H9 (cell line): ENCODE results near the gene ABI3. TPM values are rescaled to one million over a fixed set of nuclear protein-coding genes. Genes with fewer than 3 reads are reported as not detected.

ENCODE experiments used
- DNase-seq: peaks from one replicate; pipeline ENCODE4 v3.0.0-alpha.2; 2017
- H2AFZ ChIP-seq: one replicate; pipeline ENCODE4 v1.6.1; 2013; ENCODE audit warnings: mild to moderate bottlenecking, low read length, control low read depth, moderate library complexity
- H2AK5ac ChIP-seq: 2 replicates; pipeline ENCODE4 v1.6.1; 2013; ENCODE audit warnings: low read length, control low read depth, mixed read lengths; ENCODE audit not compliant: insufficient read length
- H2BK120ac ChIP-seq: one replicate; pipeline ENCODE4 v1.6.1; 2013; ENCODE audit warnings: low read depth, mild to moderate bottlenecking, low read length, control low read depth, inconsistent platforms; ENCODE audit not compliant: poor library complexity, severe bottlenecking
- H2BK12ac ChIP-seq: 2 replicates; pipeline ENCODE4 v1.6.1; 2013; ENCODE audit warnings: low read length, control low read depth, mixed read lengths, low read depth; ENCODE audit not compliant: insufficient read length
- H2BK15ac ChIP-seq: 2 replicates; pipeline ENCODE4 v1.6.1; 2013; ENCODE audit warnings: low read depth, low read length, control low read depth
- H2BK20ac ChIP-seq: one replicate; pipeline ENCODE4 v1.6.1; 2013; ENCODE audit warnings: low read depth, mild to moderate bottlenecking, low read length, control low read depth, inconsistent platforms; ENCODE audit not compliant: poor library complexity, severe bottlenecking
- H2BK5ac ChIP-seq: 2 replicates; pipeline ENCODE4 v1.6.1; 2013; ENCODE audit warnings: low read length, control low read depth, mixed read lengths; ENCODE audit not compliant: insufficient read length
- H3K14ac ChIP-seq: 2 replicates; pipeline ENCODE4 v1.6.1; 2013; ENCODE audit warnings: low read length, control low read depth; ENCODE audit not compliant: insufficient read depth
- H3K18ac ChIP-seq: 2 replicates; pipeline ENCODE4 v1.6.1; 2013; ENCODE audit warnings: low read depth, mild to moderate bottlenecking, mixed read lengths, low read length, control low read depth; ENCODE audit not compliant: insufficient read length
- H3K23ac ChIP-seq: 2 replicates; pipeline ENCODE4 v1.6.1; 2013; ENCODE audit warnings: low read length, control low read depth, mixed read lengths, low read depth; ENCODE audit not compliant: insufficient read length
- H3K23me2 ChIP-seq: 2 replicates; pipeline ENCODE4 v1.6.1; 2013; ENCODE audit warnings: low read depth, mild to moderate bottlenecking, mixed read lengths, low read length, control low read depth; ENCODE audit not compliant: insufficient read length, poor library complexity, severe bottlenecking
- H3K27ac ChIP-seq: 2 replicates; pipeline ENCODE4 v1.5.1; 2013; ENCODE audit warnings: low read length, control low read depth, mixed read lengths, low read depth; ENCODE audit not compliant: insufficient read length
- H3K27me3 ChIP-seq: 2 replicates; pipeline ENCODE4 v1.6.1; 2013; ENCODE audit warnings: low read length, control low read depth, inconsistent platforms; ENCODE audit not compliant: insufficient read depth
- H3K4ac ChIP-seq: 2 replicates; pipeline ENCODE4 v1.6.1; 2013; ENCODE audit warnings: low read depth, mild to moderate bottlenecking, control low read depth, inconsistent platforms, low read length, moderate library complexity
- H3K4me1 ChIP-seq: 2 replicates; pipeline ENCODE4 v1.6.1; 2013; ENCODE audit warnings: low read length, control low read depth, inconsistent platforms; ENCODE audit not compliant: insufficient read depth
- H3K4me2 ChIP-seq: 2 replicates; pipeline ENCODE4 v1.6.1; 2013; ENCODE audit warnings: low read length, control low read depth, mixed read lengths; ENCODE audit not compliant: insufficient read length, insufficient read depth
- H3K56ac ChIP-seq: 2 replicates; pipeline ENCODE4 v1.6.1; 2013; ENCODE audit warnings: low read depth, mild to moderate bottlenecking, mixed read lengths, low read length, control low read depth; ENCODE audit not compliant: insufficient read length
- H3K79me1 ChIP-seq: 2 replicates; pipeline ENCODE4 v1.6.1; 2013; ENCODE audit warnings: low read depth, mild to moderate bottlenecking, moderate library complexity, low read length, control low read depth, inconsistent platforms; ENCODE audit not compliant: insufficient read depth, poor library complexity, severe bottlenecking
- H3K79me2 ChIP-seq: 2 replicates; pipeline ENCODE4 v1.6.1; 2013; ENCODE audit warnings: low read length, control low read depth, inconsistent platforms; ENCODE audit not compliant: insufficient read depth
- H3K9ac ChIP-seq: 2 replicates; pipeline ENCODE4 v1.6.1; 2013; ENCODE audit warnings: low read length, control low read depth, mixed read lengths; ENCODE audit not compliant: insufficient read length; ENCODE audit errors: extremely low read depth
- H3K9me3 ChIP-seq: one replicate; pipeline ENCODE4 v1.6.1; 2013; ENCODE audit warnings: low read depth, low read length, inconsistent platforms; ENCODE audit not compliant: control insufficient read depth
- H3T11ph ChIP-seq: one replicate; pipeline ENCODE4 v1.6.1; 2013; ENCODE audit warnings: mild to moderate bottlenecking, low read length, control low read depth, inconsistent platforms
- H4K20me1 ChIP-seq: one replicate; pipeline ENCODE4 v1.6.1; 2013; ENCODE audit not compliant: control insufficient read depth, insufficient read length, insufficient read depth
- H4K5ac ChIP-seq: 2 replicates; pipeline ENCODE4 v1.6.1; 2013; ENCODE audit warnings: low read depth, mild to moderate bottlenecking, mixed read lengths, low read length, control low read depth; ENCODE audit not compliant: insufficient read length
- H4K8ac ChIP-seq: replicated peaks from 2 replicates; pipeline ENCODE4 v1.6.1; 2013; ENCODE audit warnings: low read length, control low read depth, mixed read lengths, low read depth; ENCODE audit not compliant: insufficient read length
- H4K91ac ChIP-seq: 2 replicates; pipeline ENCODE4 v1.6.1; 2013; ENCODE audit warnings: low read depth, mild to moderate bottlenecking, moderate library complexity, mixed read lengths, low read length, control low read depth; ENCODE audit not compliant: insufficient read length
- H3K27ac Mint-ChIP-seq, 3 experiments: 2 replicates in 2 of 3; 3 replicates in 1 of 3; pipeline ENCODE4 v1.8.0; 2020 to 2021; ENCODE audit warnings: mixed read lengths in 3 of 3, mild to moderate bottlenecking in 1 of 3, moderate library complexity in 1 of 3
- H3K27me3 Mint-ChIP-seq: 2 replicates; pipeline ENCODE4 v1.8.0; 2021; ENCODE audit warnings: low read depth, mild to moderate bottlenecking, moderate library complexity, mixed read lengths
- H3K36me3 Mint-ChIP-seq, 3 experiments: 2 replicates in 2 of 3; 3 replicates in 1 of 3; pipeline ENCODE4 v1.8.0; 2020 to 2021; ENCODE audit warnings: low read depth in 3 of 3, mixed read lengths in 3 of 3; ENCODE audit not compliant: insufficient read depth in 1 of 3
- H3K4me1 Mint-ChIP-seq, 2 experiments: 2 replicates each; pipeline ENCODE4 v1.8.0; 2020; ENCODE audit warnings: mixed read lengths in 2 of 2
- H3K4me3 Mint-ChIP-seq, 2 experiments: 2 replicates in 1 of 2; 3 replicates in 1 of 2; pipeline ENCODE4 v1.8.0; 2020 to 2021; ENCODE audit warnings: mild to moderate bottlenecking in 2 of 2, mixed read lengths in 2 of 2, moderate library complexity in 1 of 2
- H3K9me3 Mint-ChIP-seq, 2 experiments: 2 replicates in 1 of 2; 3 replicates in 1 of 2; pipeline ENCODE4 v1.8.0; 2020; ENCODE audit warnings: mild to moderate bottlenecking in 2 of 2, mixed read lengths in 2 of 2, moderate library complexity in 1 of 2
- WGBS: extraction: QIAGEN DNeasy Blood & Tissue Kit; methylation state at CpG from one replicate; pipeline ENCODE4 v1.1.7; 2013; ENCODE audit warnings: missing lambda C conversion rate, low lambda C conversion rate, mixed read lengths; ENCODE audit not compliant: insufficient read length; ENCODE audit errors: extremely low coverage; 5-methylcytosine and 5-hydroxymethylcytosine counted together
- total RNA-seq: library from RNA; stranded (reverse); gene quantifications from 2 replicates; pipeline ENCODE4 v1.2.1, GENCODE V29; 2021
- TF ChIP-seq, protein P1 (sequence below): fragments of 200-600 bp; sonication (generic); conservative IDR thresholded peaks from 3 replicates; pipeline ENCODE4 v1.8.0; 2021; ENCODE audit warnings: antibody characterized with exemption, mild to moderate bottlenecking

The ABI3 gene
- total RNA-seq, 1 experiment from 2014 or later: 2.1 TPM

DNA sequence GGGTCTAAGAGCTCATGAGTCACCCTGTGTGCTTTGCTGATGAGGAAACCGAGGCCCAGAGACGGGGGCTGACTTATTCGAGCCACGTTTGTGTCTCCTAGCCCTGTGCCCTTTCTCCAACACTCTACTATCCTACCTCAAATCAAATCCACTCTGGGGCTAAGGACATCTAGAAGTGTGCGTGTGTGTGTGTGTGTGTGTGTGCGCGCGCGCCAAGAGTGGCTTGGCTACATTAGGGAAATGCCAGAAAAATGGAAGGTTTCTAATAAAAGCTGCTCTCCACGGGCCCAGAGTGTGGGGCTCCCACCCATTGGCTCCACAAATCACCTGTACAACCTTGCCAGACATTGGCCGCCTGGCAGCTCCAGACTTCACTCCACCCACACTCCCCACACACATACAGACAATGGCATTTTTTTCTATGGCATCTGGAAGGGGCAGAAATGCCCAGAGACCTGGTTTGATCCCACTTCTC, 50.3 kb downstream of the ABI3 start:
- H3K4me2 ChIP-seq: peak overlapping the region; percentile 41
- no peak overlapping the region for H4K5ac ChIP-seq
- Mint-ChIP-seq H3K27me3 (peaks cover 30% of the 10 kb centered on the region), H3K9me3 (no peaks in the 10 kb centered on the region), H3K27ac (no peak overlapping the region), H3K4me3 (peak overlapping the region; percentile 63 to 77), H3K4me1 (peaks cover 7 to 8% of the 10 kb centered on the region in 2 experiments), H3K36me3 (no peaks in the 10 kb centered on the region)
- no peak overlapping the region for H3K27ac ChIP-seq
- no peak overlapping the region for H2BK15ac ChIP-seq
- no peak overlapping the region for H2AK5ac ChIP-seq
- no peaks in the 10 kb centered on the region for H3K4me1 ChIP-seq
- no peak overlapping the region for H2BK5ac ChIP-seq
- no peaks in the 10 kb centered on the region for H3K9me3 ChIP-seq
- H2BK20ac ChIP-seq: no peak overlapping the region
- H4K8ac ChIP-seq: no peak overlapping the region
- H3K27me3 ChIP-seq: no peaks in the 10 kb centered on the region; the same call in 1 of the 2 replicates
- H3K9ac ChIP-seq: no peak overlapping the region
- H3K23ac ChIP-seq: no peak overlapping the region
- TF ChIP-seq, protein P1, sequence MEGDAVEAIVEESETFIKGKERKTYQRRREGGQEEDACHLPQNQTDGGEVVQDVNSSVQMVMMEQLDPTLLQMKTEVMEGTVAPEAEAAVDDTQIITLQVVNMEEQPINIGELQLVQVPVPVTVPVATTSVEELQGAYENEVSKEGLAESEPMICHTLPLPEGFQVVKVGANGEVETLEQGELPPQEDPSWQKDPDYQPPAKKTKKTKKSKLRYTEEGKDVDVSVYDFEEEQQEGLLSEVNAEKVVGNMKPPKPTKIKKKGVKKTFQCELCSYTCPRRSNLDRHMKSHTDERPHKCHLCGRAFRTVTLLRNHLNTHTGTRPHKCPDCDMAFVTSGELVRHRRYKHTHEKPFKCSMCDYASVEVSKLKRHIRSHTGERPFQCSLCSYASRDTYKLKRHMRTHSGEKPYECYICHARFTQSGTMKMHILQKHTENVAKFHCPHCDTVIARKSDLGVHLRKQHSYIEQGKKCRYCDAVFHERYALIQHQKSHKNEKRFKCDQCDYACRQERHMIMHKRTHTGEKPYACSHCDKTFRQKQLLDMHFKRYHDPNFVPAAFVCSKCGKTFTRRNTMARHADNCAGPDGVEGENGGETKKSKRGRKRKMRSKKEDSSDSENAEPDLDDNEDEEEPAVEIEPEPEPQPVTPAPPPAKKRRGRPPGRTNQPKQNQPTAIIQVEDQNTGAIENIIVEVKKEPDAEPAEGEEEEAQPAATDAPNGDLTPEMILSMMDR: no peak
- no peak overlapping the region for H2BK120ac ChIP-seq
- H2AFZ ChIP-seq: no peak overlapping the region
- no peak overlapping the region for H3K18ac ChIP-seq
- no peaks in the 10 kb centered on the region for H3K23me2 ChIP-seq
- H3K4ac ChIP-seq: no peak overlapping the region
- no peak for DNase-seq
- no peaks in the 10 kb centered on the region for H3K79me1 ChIP-seq
- H4K20me1 ChIP-seq: no peaks in the 10 kb centered on the region
- H3K56ac ChIP-seq: no peak overlapping the region
- H3T11ph ChIP-seq: no peak overlapping the region
- H2BK12ac ChIP-seq: no peak overlapping the region
- no CpG with 5 or more reads among the region's 11 CpGs for WGBS
- no peak overlapping the region for H4K91ac ChIP-seq
- H3K79me2 ChIP-seq: no peaks in the 10 kb centered on the region
- H3K14ac ChIP-seq: no peak overlapping the region
